Mesodermal cell (in vitro differentiated cells): ENCODE results near the gene RBM38.
A peak's percentile ranks its signal among the peaks of the same experiment; 100 is the strongest.

Experiments used
- H3K27ac ChIP-seq: 2 replicates; pipeline ENCODE4 v1.7.0; 2013; ENCODE audit warnings: mild to moderate bottlenecking, low read depth, low read length, moderate library complexity; ENCODE audit not compliant: severe bottlenecking
- H3K36me3 ChIP-seq: 2 replicates; pipeline ENCODE4 v1.7.1; 2013; ENCODE audit warnings: mild to moderate bottlenecking, low read length, moderate library complexity; ENCODE audit not compliant: control insufficient read depth, insufficient read depth
- H3K4me1 ChIP-seq: one replicate; pipeline ENCODE4 v1.7.1; 2013; ENCODE audit warnings: mild to moderate bottlenecking, low read length; ENCODE audit not compliant: insufficient read depth, control insufficient read depth, poor library complexity, severe bottlenecking
- H3K4me3 ChIP-seq: 2 replicates; pipeline ENCODE4 v1.7.0; 2013; ENCODE audit warnings: low read length, control low read depth, mild to moderate bottlenecking; ENCODE audit not compliant: insufficient read depth, poor library complexity, severe bottlenecking; ENCODE audit errors: extremely low read depth
- H3K9me3 ChIP-seq: 2 replicates; pipeline ENCODE4 v1.7.1; 2013; ENCODE audit warnings: mild to moderate bottlenecking, low read length, moderate library complexity; ENCODE audit not compliant: control insufficient read depth
- WGBS, 2 experiments: methylation state at CpG; one replicate each; pipeline ENCODE4 v1.1.5; 2013; ENCODE audit warnings: missing lambda C conversion rate in 2 of 2; ENCODE audit not compliant: insufficient coverage in 2 of 2; 5-methylcytosine and 5-hydroxymethylcytosine counted together

The RBM38 gene

DNA sequence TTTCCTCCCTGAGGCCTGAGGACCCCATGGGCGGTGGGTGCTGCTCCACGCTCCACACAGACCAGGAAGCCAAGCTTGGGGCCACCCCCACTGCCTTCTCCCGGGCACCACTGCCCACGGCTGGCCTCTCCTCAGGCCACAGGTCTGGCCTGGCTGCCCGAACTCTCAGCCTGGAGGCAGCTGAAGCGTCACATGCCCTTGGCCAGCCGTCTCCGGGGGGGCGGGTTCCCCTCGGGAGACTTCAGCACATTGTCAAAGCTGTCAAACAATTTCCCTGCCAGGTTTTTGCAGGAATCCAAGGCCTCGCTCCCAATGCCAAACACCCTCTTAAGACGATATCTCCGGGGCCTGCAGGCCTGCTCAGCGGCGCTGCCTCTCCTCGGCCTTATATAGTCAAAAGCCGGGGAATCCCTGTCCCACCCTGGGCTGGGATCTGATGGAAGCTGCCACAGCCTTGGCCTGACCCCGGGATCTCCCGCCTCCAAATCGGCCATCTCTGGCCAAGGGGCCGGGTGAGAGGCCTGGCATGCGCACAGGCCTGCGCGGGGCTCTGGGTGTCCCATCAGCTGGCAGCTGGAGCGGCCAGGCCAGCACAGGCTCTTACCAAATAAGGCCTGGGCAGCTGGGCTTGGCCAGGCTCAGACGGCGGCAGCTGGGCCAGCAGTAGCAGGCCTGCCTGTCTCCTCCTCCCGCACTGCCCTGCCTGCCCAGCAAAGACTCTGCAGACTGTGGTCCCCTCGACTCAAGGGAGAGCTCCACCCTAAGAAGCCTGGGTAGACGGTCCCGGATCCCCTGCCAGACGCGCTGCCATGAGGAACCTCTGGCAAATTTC, 49.7 kb downstream of the RBM38 start:
- Histone ChIP-seq H3K4me3 (no peak overlapping the region), H3K4me1 (peaks cover 5% of the 10 kb centered on the region), H3K27ac (peak overlapping the region; percentile 71)

DNA sequence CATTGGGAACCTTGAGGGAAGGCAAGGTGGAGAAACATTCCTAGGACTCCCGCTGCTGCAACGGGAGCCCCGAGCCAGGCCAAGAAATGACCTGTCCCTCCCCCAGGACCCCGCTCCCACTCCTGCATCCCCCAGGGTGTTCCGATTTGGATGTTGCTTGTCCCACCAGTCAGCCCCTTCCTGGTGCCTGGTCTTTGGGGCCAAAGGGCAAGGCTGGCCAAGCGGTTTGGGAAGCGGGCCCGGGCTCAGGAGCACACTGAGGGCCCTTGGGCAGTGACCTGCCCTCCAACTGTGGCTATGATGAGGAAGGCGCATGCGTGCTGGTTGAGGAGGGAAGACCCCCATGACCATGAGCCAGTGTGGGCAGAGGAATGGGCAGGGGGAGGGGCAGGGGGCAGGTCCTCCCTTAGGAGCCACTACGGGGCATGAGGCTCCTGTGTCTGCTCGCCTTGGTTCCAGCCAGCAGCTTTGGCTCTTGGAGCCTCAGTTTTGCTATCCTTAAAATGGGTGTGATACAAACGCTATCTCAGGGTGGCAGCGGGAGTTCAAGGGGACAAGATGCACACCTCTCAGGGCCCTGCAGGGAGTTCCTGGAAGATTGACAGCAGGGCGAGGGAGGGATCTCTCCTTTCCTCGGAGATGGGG, 50.4 kb downstream of the RBM38 start:
- Histone ChIP-seq H3K36me3 (no peaks in the 10 kb centered on the region), H3K4me1 (peaks cover 5% of the 10 kb centered on the region), H3K27ac (peak overlapping the region; percentile 45), H3K9me3 (no peaks in the 10 kb centered on the region), H3K4me3 (no peak overlapping the region)
- 93 to 94% methylated on average over 11 to 15 of the region's 16 CpGs for WGBS, 2 experiments

More for the DNA sequence above, 49.7 kb downstream of the RBM38 start:
- 73 to 77% methylated on average over 31 to 33 of the region's 33 CpGs for WGBS, 2 experiments
- Histone ChIP-seq H3K36me3 (no peaks in the 10 kb centered on the region), H3K9me3 (no peaks in the 10 kb centered on the region)

DNA sequence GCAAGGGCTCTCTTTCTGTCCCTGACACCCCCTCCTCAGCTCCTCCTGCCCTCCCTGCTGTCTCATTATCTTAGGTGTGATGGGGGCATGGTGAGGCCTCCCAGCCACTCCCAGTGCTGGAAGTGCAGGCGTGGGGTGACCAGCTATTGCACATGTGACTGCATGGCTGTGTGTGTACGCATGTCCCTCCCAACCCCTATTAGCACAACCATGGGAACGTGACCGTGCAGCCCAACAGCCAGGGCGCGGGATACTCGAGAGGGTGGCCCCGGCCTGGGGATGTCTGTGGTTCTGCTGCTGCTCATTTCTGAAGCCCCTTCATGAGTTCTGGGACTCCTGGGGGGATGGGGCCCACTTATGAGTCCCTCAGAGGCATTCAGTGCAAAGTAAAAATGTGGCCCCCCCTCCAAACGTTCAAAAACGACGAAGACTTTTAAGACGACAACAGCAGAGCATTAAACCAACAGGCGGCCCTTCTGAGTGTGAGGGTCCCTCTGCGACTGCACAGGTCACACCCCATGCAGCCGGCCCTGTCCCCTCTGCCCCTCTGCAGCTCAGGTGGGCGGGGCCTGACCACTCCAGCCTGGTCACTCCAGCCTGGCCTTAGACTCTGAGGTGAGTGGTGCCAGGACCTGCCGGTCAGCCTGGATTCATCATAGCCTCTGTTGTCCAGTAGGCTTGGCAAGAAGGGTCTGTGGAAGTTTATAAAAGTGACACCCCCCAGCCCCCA, 51.1 kb downstream of the RBM38 start:
- WGBS, 2 experiments: 82 to 88% methylated on average over 16 to 17 of the region's 17 CpGs
- no peaks in the 10 kb centered on the region for H3K36me3 ChIP-seq
- H3K4me1 ChIP-seq: peaks cover 5% of the 10 kb centered on the region
- no peaks in the 10 kb centered on the region for H3K9me3 ChIP-seq
- no peak overlapping the region for H3K4me3 ChIP-seq
- H3K27ac ChIP-seq: no peak overlapping the region

DNA sequence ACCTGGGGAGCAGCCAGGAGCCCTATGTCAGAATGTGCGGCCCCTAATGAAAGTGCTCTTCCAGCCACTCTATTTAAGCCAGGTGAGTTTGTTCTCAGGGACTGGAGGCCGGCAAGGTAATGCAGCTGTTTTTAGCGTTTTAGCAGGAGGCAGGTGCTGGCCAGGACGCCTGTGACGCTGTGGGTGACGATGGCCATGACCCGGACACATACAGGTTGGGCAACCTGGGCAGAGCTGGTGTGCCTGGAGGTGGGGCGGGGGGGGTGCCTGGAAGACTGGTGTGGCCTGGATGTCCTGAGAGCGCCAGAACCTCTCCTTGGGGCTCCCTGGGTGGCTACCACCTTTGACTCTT, 51.7 kb downstream of the RBM38 start:
- H3K4me1 ChIP-seq: peaks cover 5% of the 10 kb centered on the region
- no peaks in the 10 kb centered on the region for H3K36me3 ChIP-seq
- WGBS, 2 experiments: 90 to 94% methylated on average over 7 to 8 of the region's 9 CpGs
- H3K4me3 ChIP-seq: no peak overlapping the region
- H3K27ac ChIP-seq: no peak overlapping the region
- H3K9me3 ChIP-seq: no peaks in the 10 kb centered on the region

DNA sequence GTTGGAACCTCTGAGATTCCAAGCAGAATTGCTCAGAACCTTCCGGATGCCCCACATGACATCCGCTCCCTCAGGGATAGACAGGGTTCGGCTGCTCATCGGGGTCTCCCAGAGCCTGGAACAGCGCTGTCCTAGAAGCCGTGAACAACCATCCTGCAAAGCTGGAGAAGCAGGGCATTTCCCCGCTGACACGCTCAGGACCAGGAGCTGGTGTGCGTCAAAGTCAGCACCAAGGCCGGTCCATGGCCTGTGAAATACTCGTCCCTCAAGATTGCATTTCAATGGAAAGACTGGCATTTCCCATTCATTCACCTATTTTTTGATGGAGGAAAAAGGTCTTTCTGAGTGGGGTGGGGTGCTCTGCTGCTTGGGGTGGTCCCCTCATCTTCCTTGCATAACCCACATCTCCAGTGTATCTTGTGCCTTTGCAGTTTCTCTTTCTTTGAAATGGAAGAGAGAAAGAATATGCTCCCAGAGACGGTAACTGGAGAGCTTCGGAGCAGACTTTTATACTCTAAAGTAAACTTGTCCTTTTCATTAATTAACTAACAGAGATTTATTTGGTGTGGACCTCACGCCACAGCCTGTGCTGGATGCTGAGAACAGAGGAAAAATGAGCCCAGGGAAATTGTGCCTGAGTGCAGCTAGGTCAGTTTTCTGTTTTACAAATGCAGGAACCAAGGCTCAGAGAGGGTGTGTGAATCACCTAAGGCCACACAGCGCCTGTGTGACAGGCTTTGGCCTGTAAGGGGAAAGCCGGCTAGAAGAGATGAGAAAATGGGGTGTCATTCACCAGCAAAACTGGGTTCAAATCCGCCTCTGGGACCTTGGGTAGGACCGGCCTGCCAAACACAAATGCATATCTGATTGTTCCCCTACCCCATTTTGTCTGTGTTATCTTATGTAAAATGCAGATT, 52.4 kb downstream of the RBM38 start:
- no peaks in the 10 kb centered on the region for H3K36me3 ChIP-seq
- no peak overlapping the region for H3K4me3 ChIP-seq
- no peaks in the 10 kb centered on the region for H3K9me3 ChIP-seq
- H3K27ac ChIP-seq: no peak overlapping the region
- H3K4me1 ChIP-seq: peaks cover 5% of the 10 kb centered on the region
- WGBS, 2 experiments: 88 to 95% methylated on average over 13 of the region's 18 CpGs

DNA sequence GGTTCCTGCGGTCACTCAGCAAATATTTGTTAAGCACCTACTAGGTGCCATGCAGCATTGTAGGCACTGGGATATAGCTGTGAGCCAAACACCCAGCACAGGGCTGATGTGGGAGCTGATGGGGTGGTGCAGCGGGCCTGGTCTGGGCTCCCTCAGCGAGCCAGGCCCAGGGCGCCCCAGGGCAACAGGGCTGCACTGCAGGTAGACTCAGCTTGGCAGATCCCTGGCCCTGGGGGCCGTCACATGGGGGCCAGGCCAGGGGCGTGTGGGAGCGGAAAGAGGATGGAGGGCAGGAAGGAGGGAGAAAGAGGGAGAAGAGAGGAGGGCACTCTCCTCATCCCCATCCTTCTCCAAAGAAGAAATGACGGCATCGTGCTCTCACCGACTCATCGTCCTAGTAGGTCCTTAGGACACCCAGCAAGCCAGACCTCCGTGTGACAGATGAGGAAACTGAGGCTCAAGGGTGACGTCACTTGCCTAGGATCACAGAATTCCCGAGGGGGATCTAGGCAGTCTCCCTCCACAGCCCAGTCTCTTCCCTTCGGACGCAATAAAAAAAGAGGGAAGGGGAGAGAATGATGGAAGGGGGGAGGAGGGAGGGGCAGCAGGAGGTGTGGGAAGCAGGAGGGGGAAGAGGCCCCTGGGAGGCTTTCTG, 53.3 kb downstream of the RBM38 start:
- 84 to 96% methylated on average over 10 to 11 of the region's 16 CpGs for WGBS, 2 experiments
- Histone ChIP-seq H3K4me3 (no peak overlapping the region), H3K27ac (no peak overlapping the region), H3K9me3 (no peaks in the 10 kb centered on the region), H3K4me1 (peaks cover 5% of the 10 kb centered on the region), H3K36me3 (no peaks in the 10 kb centered on the region)

DNA sequence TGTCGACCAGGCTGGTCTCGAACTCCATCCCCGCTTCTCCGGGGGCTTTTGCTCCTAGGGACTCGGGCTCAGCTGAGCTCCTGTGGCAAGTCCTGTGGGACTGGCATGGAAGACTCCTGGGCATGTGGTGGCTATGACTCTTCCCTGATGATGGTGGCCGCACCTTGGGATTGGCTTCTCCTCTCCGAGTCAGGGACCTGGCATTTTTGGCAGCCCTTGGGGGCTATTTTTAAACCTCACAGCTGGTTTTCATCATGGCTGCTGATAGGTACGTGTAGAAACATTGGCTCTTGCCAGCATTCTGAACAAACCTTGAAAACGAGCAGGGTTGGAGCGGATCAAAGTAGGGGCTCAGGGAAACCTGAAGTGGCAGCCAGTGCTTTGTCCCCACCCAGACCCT, 54.1 kb downstream of the RBM38 start:
- H3K4me1 ChIP-seq: peaks cover 5% of the 10 kb centered on the region
- WGBS, 2 experiments: 90% methylated on average over 10 of the region's 10 CpGs
- H3K36me3 ChIP-seq: no peaks in the 10 kb centered on the region
- no peaks in the 10 kb centered on the region for H3K9me3 ChIP-seq
- H3K27ac ChIP-seq: no peak overlapping the region
- H3K4me3 ChIP-seq: no peak overlapping the region

DNA sequence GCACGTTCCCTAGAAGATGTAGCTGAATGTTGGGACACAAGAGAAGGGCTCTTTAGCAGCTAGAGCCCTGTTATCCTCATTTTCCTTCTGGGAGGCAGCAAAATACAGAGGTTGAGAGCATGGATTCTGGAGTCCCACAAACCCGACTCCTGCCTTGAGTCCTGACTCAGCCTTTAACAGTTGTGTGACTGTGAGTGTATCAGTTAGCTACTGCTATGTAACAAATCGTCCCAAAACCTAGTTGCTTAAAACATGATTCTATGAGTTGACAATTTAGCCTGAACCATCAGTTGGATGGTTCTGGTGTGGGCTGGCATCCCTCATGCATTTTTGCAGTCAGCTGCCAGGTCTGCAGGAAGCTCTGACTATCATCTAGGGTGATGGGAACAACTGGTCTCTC, 54.6 kb downstream of the RBM38 start:
- Histone ChIP-seq H3K4me3 (no peak overlapping the region), H3K9me3 (no peaks in the 10 kb centered on the region), H3K36me3 (no peaks in the 10 kb centered on the region), H3K4me1 (peaks cover 5% of the 10 kb centered on the region), H3K27ac (no peak overlapping the region)
- WGBS, 2 experiments: 80 to 100% methylated on average over 1 to 2 of the region's 3 CpGs

DNA sequence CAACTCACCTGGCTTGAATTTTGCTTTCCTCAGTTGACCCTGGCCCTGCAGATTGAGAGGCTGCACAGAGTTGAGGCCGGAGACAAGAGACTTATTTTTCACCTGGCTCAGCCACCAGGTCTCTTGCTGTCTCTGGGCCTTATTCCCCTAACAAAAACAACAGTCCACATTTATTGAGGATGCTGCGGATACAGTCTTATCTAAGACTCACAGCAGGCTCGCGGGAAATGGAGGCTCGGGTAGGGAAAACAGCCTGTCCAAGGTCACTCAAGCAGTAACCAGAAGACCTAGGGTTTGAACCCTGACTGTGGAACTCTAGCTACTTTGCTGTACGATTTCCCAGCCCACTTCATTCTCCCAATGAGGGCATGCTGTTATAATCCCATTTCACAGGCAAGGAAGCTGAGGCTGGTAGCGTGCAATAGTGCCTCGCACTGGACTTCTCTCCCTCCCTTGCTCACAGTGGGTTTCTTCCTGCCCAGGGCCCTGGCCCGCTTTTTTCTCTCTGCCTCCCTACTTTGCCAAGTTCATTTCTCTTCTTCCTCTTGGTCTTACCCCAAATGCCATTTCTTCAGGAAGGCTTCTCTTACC, 57.7 kb downstream of the RBM38 start:
- H3K9me3 ChIP-seq: no peaks in the 10 kb centered on the region
- no peak overlapping the region for H3K4me3 ChIP-seq
- no peak overlapping the region for H3K27ac ChIP-seq
- H3K36me3 ChIP-seq: no peaks in the 10 kb centered on the region
- 85 to 97% methylated on average over 8 to 9 of the region's 9 CpGs for WGBS, 2 experiments
- no peaks in the 10 kb centered on the region for H3K4me1 ChIP-seq
